Sigmoid colon (tissue), 7 donors: ENCODE measurements around the gene TTLL3. TPM values are rescaled to one million over a fixed set of nuclear protein-coding genes. Genes with fewer than 3 reads are reported as not detected.

Source experiments
- DNase-seq: peaks from one replicate; pipeline ENCODE4 v3.0.0-alpha.2; 2019
- H3K27ac ChIP-seq, 4 donors: fragments of 200-600 bp; sonication (generic); one replicate each; pipeline ENCODE4 v1.5.1; 2016 to 2019; ENCODE audit warnings: mild to moderate bottlenecking in 1 of 4
- H3K27me3 ChIP-seq, 3 donors: fragments of 200-600 bp; sonication (generic); one replicate each; pipeline ENCODE4 v1.5.1; 2019; ENCODE audit warnings: mild to moderate bottlenecking in 1 of 3
- H3K36me3 ChIP-seq, 4 donors: fragments of 200-600 bp; sonication (generic); one replicate each; pipeline ENCODE4 v1.5.1; 2016 to 2019
- H3K4me1 ChIP-seq, 4 donors: fragments of 200-600 bp; sonication (generic); one replicate each; pipeline ENCODE4 v1.5.1; 2017 to 2019
- H3K4me3 ChIP-seq, 4 donors: fragments of 200-600 bp; sonication (generic); one replicate each; pipeline ENCODE4 v1.5.1; 2017 to 2019; ENCODE audit warnings: mild to moderate bottlenecking in 2 of 4, moderate library complexity in 1 of 4
- H3K9me3 ChIP-seq, 4 donors: fragments of 200-600 bp in 3 of 4; sonication (generic) in 3 of 4; one replicate each; pipeline versions ENCODE4 v1.5.1 to v1.6.1; 2013 to 2019
- CTCF ChIP-seq, 4 experiments: fragments of 450-650 bp in 3 of 4; fragments of 200-600 bp in 1 of 4; IDR thresholded peaks; one replicate each; pipeline ENCODE4 v1.5.1; 2016 to 2019; ENCODE audit warnings: antibody characterized with exemption in 4 of 4, mild to moderate bottlenecking in 3 of 4, moderate library complexity in 2 of 4
- EP300 ChIP-seq, 4 donors: sonication (generic); formaldehyde crosslinking; IDR thresholded peaks; one replicate each; pipeline ENCODE4 v1.6.1; 2017; ENCODE audit warnings: antibody characterized with exemption in 4 of 4
- POLR2A ChIP-seq, 2 donors: fragments of 450-650 bp; IDR thresholded peaks; one replicate each; pipeline ENCODE4 v1.6.1; 2016; ENCODE audit warnings: antibody characterized with exemption in 2 of 2, mild to moderate bottlenecking in 2 of 2, moderate library complexity in 2 of 2
- POLR2AphosphoS5 ChIP-seq, 4 donors: sonication (generic); formaldehyde crosslinking; IDR thresholded peaks; one replicate each; pipeline ENCODE4 v1.6.1; 2017; ENCODE audit warnings: antibody characterized with exemption in 4 of 4
- WGBS, 2 donors: extraction: QIAGEN DNeasy Blood & Tissue Kit; methylation state at CpG; one replicate each; pipeline ENCODE4 v1.1.7; 2013; 5-methylcytosine and 5-hydroxymethylcytosine counted together
- intact Hi-C: fragments of 100-400 bp; cut with DNase I; formaldehyde crosslinking; loops from one replicate; pipeline ENCODE4 v1.15.1; 2023
- polyA plus RNA-seq, 3 donors: library from polyadenylated mRNA; stranded (reverse); fragments of 200-250 nt; gene quantifications; one replicate each; pipeline ENCODE4 v1.2.3, GENCODE V29; 2013
- total RNA-seq, 4 donors: library from RNA; depleted of rRNA; stranded (reverse); fragments of >200 nt; gene quantifications; one replicate each; pipeline ENCODE4 v1.1.0, GENCODE V29; 2016
- donor health status: healthy with polysubstance abuse.
- donor health status: Bipolar disorder and iron deficiency.
- donor health status: healthy.

The TTLL3 gene
- total and polyA plus RNA-seq, 7 donors, result 4.4 to 117 (median 35.3) TPM

- no peak overlapping the region for H3K4me3 ChIP-seq
- H3K36me3 ChIP-seq, result peaks cover 27 to 96% (median 48%) of the 10 kb centered on the region in 4 donors
- no peak for DNase-seq
- TF ChIP-seq CTCF (IDR thresholded peaks at IDR 0.05) (no peak), POLR2A (IDR thresholded peaks at IDR 0.05) (no peak), EP300 (IDR thresholded peaks at IDR 0.05) (no peak), POLR2AphosphoS5 (IDR thresholded peaks at IDR 0.05) (no peak)
- WGBS, 2 donors, result 95% methylated on average over 14 of the region's 14 CpGs
- no peak overlapping the region for H3K27ac ChIP-seq
- peaks cover 0 to 2% (median 2%) of the 10 kb centered on the region in 4 donors for H3K4me1 ChIP-seq
- H3K9me3 ChIP-seq, result no peaks in the 10 kb centered on the region
- intact Hi-C loops, result no loop called here
- H3K27me3 ChIP-seq, result no peaks in the 10 kb centered on the region
Measured at GRCh38 chr3:9783954-9784353, 26.1 kb upstream of the TTLL3 start.

GRCh38 chr3:9784965-9785364, 25.1 kb upstream of the TTLL3 start:
- TF ChIP-seq POLR2A (IDR thresholded peaks at IDR 0.05) (no peak), POLR2AphosphoS5 (IDR thresholded peaks at IDR 0.05) (no peak), EP300 (IDR thresholded peaks at IDR 0.05) (no peak), CTCF (IDR thresholded peaks at IDR 0.05) (no peak)
- 95 to 96% methylated on average over 4 of the region's 4 CpGs for WGBS, 2 donors
- no peak for DNase-seq
- Histone ChIP-seq H3K4me3 (no peak overlapping the region), H3K27me3 (no peaks in the 10 kb centered on the region), H3K27ac (no peak overlapping the region), H3K36me3 (peaks cover 30 to 97% (median 47%) of the 10 kb centered on the region in 4 donors), H3K4me1 (no peaks in the 10 kb centered on the region), H3K9me3 (no peaks in the 10 kb centered on the region)
- intact Hi-C loops, result no loop called here

- H3K4me3 ChIP-seq, result no peak overlapping the region
- no peak for DNase-seq
- H3K4me1 ChIP-seq, result peaks cover 0 to 5% (median 2%) of the 10 kb centered on the region in 4 donors
- H3K9me3 ChIP-seq, result no peaks in the 10 kb centered on the region
- no peak overlapping the region for H3K27ac ChIP-seq
- intact Hi-C loops, result no loop called here
- H3K27me3 ChIP-seq, result no peaks in the 10 kb centered on the region
- peaks cover 30 to 97% (median 45%) of the 10 kb centered on the region in 4 donors for H3K36me3 ChIP-seq
- 88 to 93% methylated on average over 7 of the region's 7 CpGs for WGBS, 2 donors
- TF ChIP-seq CTCF (IDR thresholded peaks at IDR 0.05), result no peak
- TF ChIP-seq EP300 (IDR thresholded peaks at IDR 0.05), result no peak
- no peak for TF ChIP-seq POLR2A (IDR thresholded peaks at IDR 0.05)
- TF ChIP-seq POLR2AphosphoS5 (IDR thresholded peaks at IDR 0.05), result no peak
Measured at GRCh38 chr3:9785602-9786001, 24.5 kb upstream of the TTLL3 start.

- DNase-seq, result no peak
- Histone ChIP-seq H3K27me3 (no peaks in the 10 kb centered on the region), H3K4me1 (peaks cover 0 to 11% (median 9%) of the 10 kb centered on the region in 4 donors), H3K4me3 (no peak overlapping the region), H3K36me3 (peaks cover 29 to 90% (median 42%) of the 10 kb centered on the region in 4 donors), H3K27ac (no peak overlapping the region), H3K9me3 (no peaks in the 10 kb centered on the region)
- intact Hi-C loops, result no loop called here
- WGBS, 2 donors, result 96 to 97% methylated on average over 7 of the region's 7 CpGs
- no peak for TF ChIP-seq POLR2A (IDR thresholded peaks at IDR 0.05)
- no peak for TF ChIP-seq CTCF (IDR thresholded peaks at IDR 0.05)
Measured at GRCh38 chr3:9786209-9786739, 23.8 kb upstream of the TTLL3 start.
